GM21423 (cell line): ENCODE results near the gene KLHL15.
A peak's percentile ranks its signal among the peaks of the same experiment; 100 is the strongest.
"Not testable (repeated sequence)": the region's sequence is repeated elsewhere in the genome, so short reads cannot be mapped to it uniquely, and the experiment has no call there.

ENCODE experiments used
- ATAC-seq: cut with Tn5 transposase; IDR thresholded peaks from one replicate; pipeline ENCODE4 v1.9.1; 2021; ENCODE audit warnings: mild to moderate bottlenecking, moderate library complexity; ENCODE audit not compliant: unreplicated experiment

KLHL15 gene, protein sequence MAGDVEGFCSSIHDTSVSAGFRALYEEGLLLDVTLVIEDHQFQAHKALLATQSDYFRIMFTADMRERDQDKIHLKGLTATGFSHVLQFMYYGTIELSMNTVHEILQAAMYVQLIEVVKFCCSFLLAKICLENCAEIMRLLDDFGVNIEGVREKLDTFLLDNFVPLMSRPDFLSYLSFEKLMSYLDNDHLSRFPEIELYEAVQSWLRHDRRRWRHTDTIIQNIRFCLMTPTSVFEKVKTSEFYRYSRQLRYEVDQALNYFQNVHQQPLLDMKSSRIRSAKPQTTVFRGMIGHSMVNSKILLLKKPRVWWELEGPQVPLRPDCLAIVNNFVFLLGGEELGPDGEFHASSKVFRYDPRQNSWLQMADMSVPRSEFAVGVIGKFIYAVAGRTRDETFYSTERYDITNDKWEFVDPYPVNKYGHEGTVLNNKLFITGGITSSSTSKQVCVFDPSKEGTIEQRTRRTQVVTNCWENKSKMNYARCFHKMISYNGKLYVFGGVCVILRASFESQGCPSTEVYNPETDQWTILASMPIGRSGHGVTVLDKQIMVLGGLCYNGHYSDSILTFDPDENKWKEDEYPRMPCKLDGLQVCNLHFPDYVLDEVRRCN

DNA sequence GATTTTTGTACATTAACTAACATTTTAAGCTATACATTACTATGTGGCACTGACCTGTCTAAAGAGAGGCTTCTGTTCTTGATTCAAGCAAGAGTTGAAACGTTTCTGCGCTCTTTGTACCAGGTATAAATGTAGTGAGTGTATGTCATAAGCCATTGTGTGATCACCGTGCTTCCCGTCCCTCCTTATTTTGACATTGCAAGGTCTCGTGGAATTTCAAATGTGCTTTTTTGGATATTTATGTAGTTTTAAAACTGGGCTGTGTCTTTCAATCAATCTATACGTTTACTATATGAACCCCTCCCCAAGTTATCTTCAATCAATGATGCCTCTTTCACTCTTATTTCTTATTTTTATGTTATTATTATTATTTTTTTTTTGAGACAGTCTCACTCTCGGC is at the start of gene KLHL15:
KLHL15 (minus strand) TSS at position 101 of the 400 bp plus-strand sequence. CDS start 20,493 bp downstream, outside the sequence.
- ATAC-seq = no peak

DNA sequence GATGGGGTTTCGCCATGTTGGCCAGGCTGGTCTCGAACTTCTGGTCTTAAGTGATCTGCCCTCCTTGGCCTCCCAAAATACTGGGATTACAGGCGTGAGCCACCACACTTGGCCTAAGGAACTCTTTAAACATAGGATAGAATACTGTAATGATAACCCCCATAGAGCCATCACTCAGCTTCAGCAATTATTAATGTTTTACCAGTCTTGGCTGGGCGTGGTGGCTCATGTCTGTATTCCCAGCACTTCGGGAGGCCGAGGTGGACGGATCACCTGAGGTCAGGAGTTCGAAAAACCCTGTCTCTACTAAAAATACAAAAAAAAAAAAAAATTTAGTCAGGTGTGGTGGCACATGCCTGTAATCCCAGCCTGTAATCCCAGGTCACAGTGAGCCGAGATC is 42.9 kb upstream of the KLHL15 start:
- ATAC-seq = no peak

DNA sequence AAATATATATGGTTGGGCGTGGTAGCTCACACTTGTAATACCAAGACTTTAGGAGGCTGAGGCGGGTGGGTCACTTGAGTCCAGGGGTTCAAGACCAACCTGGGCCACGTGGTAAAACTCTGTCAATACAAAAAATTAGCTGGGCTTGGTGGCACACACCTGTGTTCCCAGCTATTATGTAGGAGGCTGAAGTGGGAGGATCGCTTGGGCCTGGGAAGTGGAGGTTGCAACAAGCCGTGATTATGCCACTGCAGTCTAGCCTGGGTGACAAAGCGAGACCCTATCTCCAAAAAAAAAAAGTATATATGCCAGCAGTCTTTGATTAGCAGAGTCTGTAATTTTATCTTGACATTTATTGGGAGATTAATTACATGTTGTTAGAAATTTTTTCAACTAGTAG is 36.5 kb upstream of the KLHL15 start:
- ATAC-seq = no peak

DNA sequence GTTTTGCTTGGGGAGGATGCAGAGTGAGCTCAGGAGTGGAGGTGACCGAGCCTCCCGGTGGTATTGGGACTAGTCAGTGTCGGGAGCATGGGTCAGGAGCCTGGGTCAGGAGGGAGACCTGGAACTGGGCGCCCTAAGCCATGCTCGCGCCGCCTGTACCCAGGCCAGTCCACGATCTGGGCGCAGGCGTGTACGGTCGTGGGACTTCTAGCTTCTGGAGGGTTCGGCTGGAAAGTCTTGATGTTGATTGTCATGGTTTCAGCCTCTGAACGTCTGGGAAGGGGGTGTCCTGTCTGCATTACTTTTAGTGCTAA is 28.0 kb upstream of the KLHL15 start:
- ATAC-seq = peak; percentile 1

DNA sequence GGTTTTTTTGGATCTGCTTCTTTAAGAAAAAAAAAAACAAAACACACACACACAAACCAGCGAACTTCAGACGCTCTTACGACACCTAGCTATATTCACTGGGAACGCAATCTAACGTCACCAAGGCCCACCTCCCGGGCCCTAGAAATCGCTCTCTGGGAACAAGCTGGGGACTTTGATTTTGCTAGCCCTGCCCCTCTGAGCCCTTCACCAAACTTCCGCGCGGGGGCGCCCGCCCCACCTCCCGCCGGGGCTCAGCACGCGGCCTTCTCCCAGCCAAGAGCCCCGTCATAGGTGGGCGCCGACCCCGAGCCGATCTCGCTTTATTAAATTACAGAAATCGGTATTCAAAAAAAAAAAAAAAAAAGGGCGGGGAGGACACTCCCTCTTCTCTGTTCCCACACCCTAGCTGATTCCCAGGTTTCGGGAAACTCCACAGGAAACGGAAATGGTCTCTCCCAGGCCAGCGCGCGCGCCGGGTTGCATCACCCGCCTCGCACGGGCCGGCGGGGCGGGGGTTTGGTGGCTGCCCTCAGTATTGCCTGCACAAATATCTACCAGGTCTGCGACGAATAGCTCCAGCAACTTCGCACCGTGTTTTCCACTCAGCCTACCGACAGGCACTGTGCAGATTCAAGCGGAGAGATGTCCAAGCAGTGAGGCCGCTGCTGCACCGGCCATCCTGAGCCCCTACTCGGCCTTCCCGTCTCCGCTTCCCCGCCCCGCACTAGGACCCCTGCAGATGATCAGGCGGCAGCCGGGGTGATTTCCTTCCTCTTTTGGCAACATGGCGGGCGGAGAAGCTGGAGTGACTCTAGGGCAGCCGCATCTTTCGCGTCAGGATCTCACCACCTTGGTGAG is 27.4 kb upstream of the KLHL15 start, which contains the start of gene EIF2S3:
EIF2S3 (plus strand) TSS at position 775 of the 861 bp plus-strand sequence; CDS start at position 788, 13 bp downstream.
- ATAC-seq = peak; percentile 89

DNA sequence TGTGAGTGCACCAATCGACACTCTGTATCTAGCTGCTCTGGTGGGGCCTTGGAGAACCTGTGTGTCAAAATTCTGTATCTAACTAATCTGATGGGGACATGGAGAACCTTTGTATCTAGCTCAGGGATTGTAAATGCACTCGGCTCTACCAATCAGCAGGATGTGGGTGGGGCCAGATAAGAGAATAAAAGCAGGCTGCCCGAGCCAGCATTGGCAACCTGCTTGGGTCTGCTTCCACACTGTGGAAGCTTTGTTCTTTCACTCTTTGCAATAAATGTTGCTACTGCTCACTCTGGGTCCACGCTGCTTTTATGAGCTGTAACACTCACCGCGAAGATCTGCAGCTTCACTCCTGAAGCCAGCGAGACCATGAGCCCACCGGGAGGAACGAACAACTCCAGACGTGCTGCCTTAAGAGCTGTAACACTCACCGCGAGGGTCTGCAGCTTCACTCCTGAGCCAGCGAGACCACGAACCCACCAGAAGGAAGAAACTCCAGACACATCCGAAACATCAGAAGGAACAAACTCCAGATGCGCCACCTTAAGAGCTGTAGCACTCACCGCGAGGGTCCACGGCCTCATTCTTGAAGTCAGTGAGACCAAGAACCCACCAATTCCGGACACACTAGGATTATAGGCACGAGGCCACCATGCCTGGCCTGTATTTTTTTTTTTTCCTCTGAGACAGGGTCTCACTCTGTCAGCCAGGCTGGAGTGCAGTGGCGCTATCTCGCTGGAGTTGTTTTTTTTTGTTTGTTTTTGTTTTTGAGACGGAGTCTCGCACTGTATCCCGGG is 23.7 kb upstream of the KLHL15 start:
- ATAC-seq = not testable (repeated sequence)

DNA sequence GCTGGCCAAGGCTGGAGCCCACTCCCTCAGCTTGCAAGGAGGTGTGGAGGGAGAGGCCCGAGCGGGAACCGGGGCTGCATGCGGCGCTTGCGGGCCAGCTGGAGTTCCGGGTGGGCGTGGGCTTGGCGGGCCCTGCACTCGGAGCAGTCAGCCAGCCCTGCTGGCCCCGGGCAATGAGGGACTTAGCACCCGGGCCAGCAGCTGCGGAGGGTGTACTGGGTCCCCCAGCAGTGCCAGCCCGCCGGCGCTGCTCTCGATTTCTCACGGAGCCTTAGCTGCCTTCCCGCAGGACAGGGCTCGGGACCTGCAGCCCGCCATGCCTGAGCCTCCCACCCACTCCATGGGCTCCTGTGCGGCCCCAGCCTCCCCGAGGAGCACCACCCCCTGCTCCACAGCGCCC is 22.7 kb upstream of the KLHL15 start:
- not testable (repeated sequence) for ATAC-seq

DNA sequence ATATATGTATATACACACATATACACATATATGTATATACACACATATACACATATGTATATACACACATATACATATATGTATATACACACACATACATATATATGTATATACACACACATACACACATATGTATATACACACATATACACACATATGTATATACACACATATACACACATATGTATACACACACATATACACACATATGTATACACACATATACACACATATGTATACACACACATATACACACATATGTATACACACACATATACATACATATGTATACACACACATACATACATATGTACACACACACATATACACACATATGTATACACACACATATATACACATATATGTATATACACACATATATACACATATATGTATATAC is 19.1 kb upstream of the KLHL15 start:
- not testable (repeated sequence) for ATAC-seq

DNA sequence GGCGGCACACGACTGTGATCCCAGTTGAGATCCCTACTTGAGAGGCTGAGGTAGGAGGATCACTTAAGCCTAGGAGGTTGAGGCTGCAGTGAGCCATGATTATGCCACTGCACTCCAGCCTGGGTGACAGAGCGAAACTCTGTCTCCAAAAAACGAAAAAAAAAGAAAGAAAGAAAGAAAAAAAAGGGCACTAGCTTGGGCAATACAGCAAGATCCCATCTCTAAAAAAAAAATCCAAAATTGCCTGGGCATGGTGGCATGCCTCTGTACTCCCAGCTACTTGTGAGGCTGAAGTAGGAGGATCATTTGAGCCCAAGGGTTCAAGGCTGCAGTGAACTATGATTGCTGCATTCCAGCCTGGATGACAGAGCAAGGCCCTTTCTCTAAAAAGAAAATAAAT is 10.7 kb upstream of the KLHL15 start:
- no peak for ATAC-seq

DNA sequence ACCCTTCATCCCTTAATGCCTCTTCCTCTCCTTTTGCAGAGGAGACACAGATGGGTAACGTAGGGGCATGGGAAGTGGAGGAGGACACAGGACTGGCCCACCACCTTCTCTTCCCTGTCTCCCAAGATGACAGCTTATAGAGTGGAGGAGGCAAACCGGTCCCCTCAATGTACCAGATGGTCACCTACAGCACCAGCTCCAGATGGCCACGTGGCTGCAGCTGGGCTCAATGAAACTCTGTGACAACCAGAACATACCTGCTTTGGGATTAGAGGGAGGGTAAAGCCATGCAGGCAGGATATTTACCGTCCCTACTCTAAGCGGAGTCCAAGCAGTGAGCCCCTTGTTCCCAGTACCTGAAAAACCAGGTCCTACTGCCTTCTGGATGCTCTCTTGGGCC is 7.5 kb upstream of the KLHL15 start:
- ATAC-seq = no peak

DNA sequence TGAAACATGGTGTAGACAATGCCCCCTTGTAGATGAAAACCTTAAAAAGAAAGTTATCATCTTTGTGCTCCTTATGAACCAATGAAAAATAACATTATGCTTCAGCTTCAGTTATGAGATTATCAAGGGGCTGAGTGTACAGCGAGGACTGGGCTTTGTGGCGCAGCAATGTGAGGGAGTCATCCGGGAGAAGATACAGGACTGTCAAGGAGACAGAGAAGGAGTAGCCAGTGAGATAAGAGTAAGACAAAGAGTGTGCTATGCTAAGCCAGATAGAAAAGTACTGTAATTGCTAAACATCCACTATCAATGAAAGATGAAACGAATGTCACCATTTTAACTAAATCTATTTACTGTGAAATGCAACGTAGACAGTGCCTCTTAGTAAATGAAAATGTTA is 3.6 kb upstream of the KLHL15 start:
- no peak for ATAC-seq

DNA sequence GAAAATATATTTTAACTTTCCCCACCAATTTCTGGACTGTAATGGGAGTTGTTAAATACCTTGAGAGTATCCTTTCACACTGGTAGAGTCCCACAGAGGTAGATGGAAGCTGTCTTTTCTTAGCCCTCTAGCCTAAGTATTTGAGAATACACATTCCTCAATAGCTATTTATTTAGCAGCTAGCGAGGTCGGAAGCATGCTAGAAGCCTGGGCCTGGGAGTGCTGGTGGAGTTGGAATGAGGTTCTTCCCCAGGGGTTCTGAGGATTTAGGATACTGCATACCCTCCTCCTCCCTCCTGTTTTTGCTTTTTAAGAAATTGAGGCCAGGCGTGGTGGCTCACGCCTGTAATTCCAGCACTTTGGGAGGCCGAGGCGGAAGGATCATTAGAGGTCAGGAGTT is 999 bp upstream of the KLHL15 start:
- no peak for ATAC-seq

DNA sequence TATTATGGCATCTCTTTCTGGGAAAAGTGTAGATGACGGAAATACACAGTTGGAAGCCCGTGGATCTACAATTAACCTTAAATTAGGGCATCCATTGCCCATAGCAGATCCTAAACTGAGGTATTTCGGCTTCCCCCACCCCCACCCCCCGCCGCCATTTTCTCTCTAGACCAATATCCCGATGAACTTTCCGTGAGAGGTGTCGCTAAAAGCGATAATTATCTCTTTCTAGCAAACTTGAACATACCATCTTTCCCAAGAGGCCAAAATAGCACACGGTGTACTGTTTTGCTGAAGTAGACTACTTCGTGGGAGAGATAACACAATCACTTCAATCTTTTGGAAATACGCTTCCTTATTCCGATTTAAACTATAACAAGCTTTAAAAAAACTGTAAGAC is 554 bp downstream of the KLHL15 start:
- ATAC-seq = no peak

DNA sequence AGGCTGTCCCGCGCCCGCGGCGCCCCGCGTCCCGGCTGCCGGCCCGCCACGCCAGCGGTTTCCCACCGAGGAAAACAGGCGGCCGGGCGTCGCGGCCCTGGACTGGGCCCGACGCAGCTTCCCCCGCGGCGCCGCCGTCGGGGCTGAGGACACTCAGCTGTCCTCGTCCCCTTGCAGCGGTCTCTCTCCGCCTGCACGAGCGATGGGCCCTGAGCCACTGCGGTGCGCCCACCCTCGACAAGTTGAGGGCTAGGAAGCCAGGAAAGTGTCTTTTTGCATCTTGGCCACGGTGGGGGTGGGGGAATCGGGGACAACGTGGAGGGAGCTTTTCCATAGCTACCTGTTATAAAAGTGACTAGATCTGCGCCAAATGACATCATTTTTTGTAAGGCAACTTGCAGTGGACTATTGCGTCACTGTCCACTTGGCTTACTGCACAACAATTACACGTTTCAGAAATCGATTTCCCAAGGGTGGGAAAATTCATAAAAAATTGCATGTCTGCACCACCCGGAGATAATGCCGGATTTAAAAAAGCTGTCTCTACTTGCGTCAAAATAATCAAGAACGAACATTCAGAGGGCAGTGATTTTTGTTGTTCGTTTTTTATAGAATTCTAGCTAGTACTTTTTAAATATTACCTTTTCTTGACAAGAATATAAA is 1.1 kb downstream of the KLHL15 start:
- ATAC-seq = peak; percentile 19

DNA sequence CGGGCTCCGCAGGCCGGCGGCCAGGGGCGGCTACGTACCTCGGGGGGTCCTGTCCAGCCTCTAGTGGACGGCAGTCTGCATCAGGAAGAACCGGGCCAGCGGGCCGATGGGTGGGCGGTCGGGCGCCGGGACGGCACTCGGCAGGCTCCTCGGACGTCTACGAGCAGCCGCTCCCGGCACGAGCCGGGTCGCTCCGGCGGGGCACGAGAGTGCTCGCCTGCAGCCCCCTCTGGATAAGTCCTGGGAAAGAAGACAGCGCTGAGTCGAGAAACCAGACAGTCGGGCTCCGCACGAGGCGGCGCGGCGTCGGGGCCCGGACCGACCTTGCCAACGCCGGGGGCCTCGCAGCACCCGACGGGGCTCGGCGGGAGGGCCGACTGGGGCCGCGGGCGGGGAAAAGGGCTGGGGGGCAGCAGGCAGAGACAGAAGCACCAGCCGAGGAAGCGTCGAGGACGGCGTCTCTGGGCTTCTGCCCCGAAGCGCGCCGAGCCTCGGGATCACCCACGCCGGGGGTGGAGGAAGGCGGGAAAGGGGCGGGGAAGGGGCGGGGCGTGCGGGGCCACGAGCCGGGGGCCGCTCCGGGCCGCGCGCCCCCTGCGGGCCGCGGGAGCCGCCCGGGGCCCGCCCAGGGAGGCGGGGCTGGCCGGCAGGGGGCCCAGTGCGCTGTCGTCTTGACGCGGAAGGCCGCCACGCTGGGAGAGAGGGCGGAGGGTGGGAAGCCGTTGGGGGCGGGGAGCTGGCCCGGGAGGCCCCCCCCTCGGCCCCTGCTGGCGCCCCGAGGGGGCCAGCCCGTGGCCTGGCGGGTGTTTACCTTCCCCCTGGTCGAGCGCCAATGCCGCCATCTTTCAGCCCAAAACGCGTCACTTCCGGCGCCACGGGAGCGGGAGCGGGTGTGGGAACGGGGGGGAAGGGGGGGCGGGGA is 1.9 kb downstream of the KLHL15 start:
- peak; percentile 91 for ATAC-seq

DNA sequence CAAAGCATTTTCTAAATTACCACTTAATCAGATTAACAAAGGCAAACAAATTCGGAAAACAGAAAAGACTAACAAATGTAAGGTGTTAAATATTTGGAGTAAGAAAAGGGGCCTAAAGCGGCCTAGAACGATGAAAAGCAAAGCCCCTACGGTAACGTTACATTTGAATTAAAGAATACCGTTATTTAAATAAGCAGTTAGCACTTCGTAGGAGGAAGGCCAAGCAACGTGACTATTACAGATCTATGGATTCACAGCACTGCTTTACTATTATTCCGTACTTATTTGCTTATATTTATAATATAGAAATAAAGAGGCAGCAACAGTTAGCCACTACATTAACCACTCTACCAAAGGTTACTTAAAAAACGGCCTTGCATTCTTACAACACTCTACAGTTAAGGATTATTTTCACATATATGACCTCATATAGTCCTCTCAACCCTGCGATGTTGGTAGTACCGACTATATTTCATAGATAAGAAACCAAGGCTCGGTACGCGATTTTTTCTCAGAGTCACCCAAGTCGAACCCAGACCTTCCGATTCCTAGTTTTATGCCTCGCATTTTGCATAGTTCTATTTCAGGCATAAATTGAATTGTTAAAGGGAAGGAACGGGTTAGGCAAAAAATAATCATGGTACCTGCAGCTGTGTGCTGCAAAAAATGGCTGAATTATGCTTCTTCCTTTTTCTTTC is 2.9 kb downstream of the KLHL15 start:
- no peak for ATAC-seq

DNA sequence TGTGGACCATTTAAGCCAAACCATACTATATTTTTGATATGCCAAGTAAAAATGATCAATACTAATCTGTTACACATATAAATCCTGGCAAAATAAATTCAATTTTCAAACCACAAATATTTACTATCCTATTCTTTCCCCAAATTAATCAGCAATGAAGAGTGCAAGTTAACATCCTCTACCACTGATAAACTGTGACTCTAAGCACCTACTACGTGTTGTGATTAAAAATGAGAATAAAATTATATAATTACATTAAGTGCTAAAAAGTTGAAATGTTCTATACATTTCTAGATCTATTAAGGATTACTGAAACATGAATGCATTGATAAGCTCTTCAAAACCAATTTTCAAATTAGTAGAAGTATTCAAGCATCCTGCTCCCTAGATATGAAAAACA is 3.4 kb downstream of the KLHL15 start:
- ATAC-seq = no peak

DNA sequence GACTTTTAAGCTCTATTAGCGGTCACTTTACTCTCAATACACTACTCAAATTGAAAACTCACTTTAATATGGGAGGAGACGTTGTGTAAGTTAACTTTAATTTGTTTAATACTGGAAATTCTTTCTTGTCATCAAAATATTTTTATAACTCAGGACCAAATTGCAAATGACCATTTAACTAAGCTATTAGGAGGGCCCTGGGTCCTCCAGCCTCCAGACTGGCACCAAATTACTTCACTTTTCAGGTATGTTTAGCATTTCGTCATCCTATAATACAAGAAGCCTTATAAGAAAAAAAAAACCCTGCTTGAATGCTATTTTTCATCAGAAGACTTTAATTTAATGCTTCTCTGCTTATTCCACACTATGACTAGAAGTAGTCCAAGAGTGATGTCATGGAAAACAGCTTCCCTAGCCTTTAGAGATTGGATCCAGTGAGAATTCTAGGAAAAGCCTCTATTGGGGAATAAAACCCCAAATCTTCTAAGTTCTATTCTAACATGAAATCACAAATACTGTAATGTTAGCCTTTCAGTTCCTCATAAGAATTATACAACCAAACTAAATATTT is 6.6 kb downstream of the KLHL15 start:
- no peak for ATAC-seq
